Measurements from ENCODE around the gene PDE6G. TPM values are rescaled to one million over a fixed set of nuclear protein-coding genes. Genes with fewer than 3 reads are reported as not detected.

PDE6G gene
- total and polyA plus RNA-seq, 2 of the 4 experiments (the other 2 are of a cell fraction) = 2.7 TPM; not detected in 1

DNA sequence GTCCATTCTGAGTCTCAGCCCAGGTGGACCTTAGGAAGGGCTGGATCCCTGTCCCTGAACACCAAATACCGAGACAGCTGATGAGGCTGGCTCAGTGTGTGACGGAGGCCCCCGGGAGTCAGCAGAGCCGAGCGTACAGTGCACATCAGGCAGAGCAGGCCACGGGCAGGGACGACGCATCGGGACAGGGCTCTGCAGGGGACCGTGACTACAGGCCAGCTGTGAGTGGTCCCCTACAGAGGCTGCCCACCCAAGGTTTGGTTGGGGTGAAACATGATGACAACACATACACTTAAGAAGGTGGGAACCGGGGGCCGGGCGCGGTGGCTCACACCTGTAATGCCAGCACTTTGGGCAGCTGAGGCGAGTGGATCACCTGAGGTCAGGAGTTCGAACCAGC lies 16.6 kb upstream of the PDE6G start:
- WGBS, 2 experiments (ENCODE audit: extremely low coverage in 2 of 2, insufficient read length in 1 of 2) = 96% methylated on average over 9 of the region's 16 CpGs; no CpG with 5 or more reads in 1 of the 2 experiments
- no peak overlapping the region for H2BK120ac ChIP-seq (ENCODE audit: low read depth, low read length)
- no peak overlapping the region for H3K18ac ChIP-seq (ENCODE audit: low read depth, low read length)
- TF ChIP-seq, protein P1, sequence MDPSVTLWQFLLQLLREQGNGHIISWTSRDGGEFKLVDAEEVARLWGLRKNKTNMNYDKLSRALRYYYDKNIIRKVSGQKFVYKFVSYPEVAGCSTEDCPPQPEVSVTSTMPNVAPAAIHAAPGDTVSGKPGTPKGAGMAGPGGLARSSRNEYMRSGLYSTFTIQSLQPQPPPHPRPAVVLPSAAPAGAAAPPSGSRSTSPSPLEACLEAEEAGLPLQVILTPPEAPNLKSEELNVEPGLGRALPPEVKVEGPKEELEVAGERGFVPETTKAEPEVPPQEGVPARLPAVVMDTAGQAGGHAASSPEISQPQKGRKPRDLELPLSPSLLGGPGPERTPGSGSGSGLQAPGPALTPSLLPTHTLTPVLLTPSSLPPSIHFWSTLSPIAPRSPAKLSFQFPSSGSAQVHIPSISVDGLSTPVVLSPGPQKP (IDR thresholded peaks at IDR 0.05; ENCODE audit: borderline replicate concordance, low read depth, low read length) = no peak
- H4K5ac ChIP-seq (ENCODE audit: low read depth, low read length) = no peak overlapping the region
- no peak overlapping the region for H2AFZ ChIP-seq (replicated peaks; ENCODE audit: low read length, poor library complexity)
- no peak overlapping the region for H2BK15ac ChIP-seq (ENCODE audit: low read depth, low read length)
- no peaks in the 10 kb centered on the region for H3K4me1 ChIP-seq (ENCODE audit: control insufficient read depth, insufficient read depth, low read length)
- H3K27me3 ChIP-seq (ENCODE audit: control insufficient read depth, insufficient read depth, low read length) = no peaks in the 10 kb centered on the region
- H4K20me1 ChIP-seq (ENCODE audit: insufficient read depth, low read length) = peaks cover 8% of the 10 kb centered on the region; the same call in 1 of the 2 replicates
- in situ Hi-C loops (cut with MboI; ENCODE audit: low sequenced_read_pairs) = no loop called here
- no peak overlapping the region for H4K8ac ChIP-seq (ENCODE audit: low read depth in 2 of 2, low read length in 2 of 2)
- intact Hi-C loops (cut with micrococcal nuclease) = no loop called here
- H3K9ac ChIP-seq (ENCODE audit: low read depth, low read length) = no peak overlapping the region
- H4K91ac ChIP-seq (ENCODE audit: insufficient read depth, low read depth, low read length) = no peak overlapping the region
- no peak overlapping the region for H3K27ac ChIP-seq (ENCODE audit: insufficient read depth, low read length)
- no peak overlapping the region for H3K4ac ChIP-seq (ENCODE audit: low read depth, low read length)
- dilution Hi-C loops (cut with HindIII; ENCODE audit: low sequenced_read_pairs, unreplicated experiment) = no loop called here
- H3K4me2 ChIP-seq (ENCODE audit: low read depth, low read length) = no peak overlapping the region
- H3K36me3 ChIP-seq (ENCODE audit: control insufficient read depth, insufficient read depth, low read length) = peaks cover 50% of the 10 kb centered on the region
- H3K9me3 ChIP-seq (ENCODE audit: control insufficient read depth, insufficient read depth, low read length) = no peaks in the 10 kb centered on the region
- H3K79me1 ChIP-seq (ENCODE audit: low read depth in 1 of 2, low read length in 2 of 2) = peaks cover 15 to 54% of the 10 kb centered on the region in 2 experiments
- no peak overlapping the region for H3K23ac ChIP-seq (ENCODE audit: low read depth, low read length)
- H2BK20ac ChIP-seq (ENCODE audit: low read depth, low read length) = no peak overlapping the region
- no peak overlapping the region for H2BK5ac ChIP-seq (ENCODE audit: low read depth, low read length, poor library complexity, severe bottlenecking)
- no peak overlapping the region for H3K4me3 ChIP-seq (ENCODE audit: insufficient read depth, low read depth, low read length)
- DNase-seq (no peak), ATAC-seq (ENCODE audit: low read depth) (no peak)
- BruUV-seq (replicated peaks) = no TSS peak
- H3K14ac ChIP-seq (replicated peaks; ENCODE audit: low read depth, low read length) = no peak overlapping the region
- H3K56ac ChIP-seq (ENCODE audit: extremely low read depth, insufficient read depth, low read length) = no peak overlapping the region
- ChIA-PET CTCF (no interaction called here), POLR2A (ENCODE audit: unreplicated experiment) (no interaction called here)
- no peaks in the 10 kb centered on the region for H3K9me1 ChIP-seq (ENCODE audit: insufficient read depth, low read length)
- H2AK5ac ChIP-seq (ENCODE audit: low read depth, low read length) = no peak overlapping the region
- no peak overlapping the region for H2AK9ac ChIP-seq (replicated peaks; ENCODE audit: low read depth, low read length, poor library complexity)
